Measurements from ENCODE around the gene PDZD2. TPM values are rescaled to one million over a fixed set of nuclear protein-coding genes. Genes with fewer than 3 reads are reported as not detected.

PDZD2 gene
- polyA plus RNA-seq, 1 donor from 2014 or later, result 3.1 TPM

DNA sequence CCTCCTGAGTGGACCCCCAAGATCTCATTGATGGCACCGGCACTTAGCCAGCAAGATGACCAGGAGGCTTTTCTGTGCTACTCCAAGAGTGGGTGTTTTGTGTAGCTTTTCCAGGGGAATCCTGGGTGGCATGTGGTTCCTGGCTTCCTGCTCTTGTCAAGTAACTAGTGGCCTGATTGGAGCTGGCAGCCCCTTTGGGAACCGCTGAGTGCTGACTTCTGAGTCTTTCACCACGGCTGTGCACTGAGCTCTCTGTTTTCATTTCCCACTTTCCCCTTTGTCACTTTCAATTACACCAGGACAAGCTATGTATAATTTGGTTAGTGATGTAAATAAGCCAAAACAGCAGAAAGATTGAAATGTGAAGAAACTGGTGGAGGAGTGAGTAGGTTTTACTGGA is 279.8 kb downstream of the PDZD2 start:
- H3K4me2 ChIP-seq (ENCODE audit: low read length), result no peak overlapping the region
- TF ChIP-seq TAF1 (IDR thresholded peaks at IDR 0.05; ENCODE audit: low read depth) (no peak), EP300 (conservative IDR thresholded peaks at IDR 0.05; ENCODE audit: poor library complexity, severe bottlenecking) (no peak), RAD21 (conservative IDR thresholded peaks at IDR 0.05) (no peak), MXI1 (conservative IDR thresholded peaks at IDR 0.05; ENCODE audit: poor library complexity, severe bottlenecking) (no peak), SMC3 (conservative IDR thresholded peaks at IDR 0.05; ENCODE audit: poor library complexity) (no peak), EZH2 (IDR thresholded peaks at IDR 0.05; ENCODE audit: borderline replicate concordance, insufficient read depth, low read length, poor library complexity, severe bottlenecking) (no peak), POLR2AphosphoS5 (IDR thresholded peaks at IDR 0.05) (no peak)
- TF ChIP-seq, protein P1, sequence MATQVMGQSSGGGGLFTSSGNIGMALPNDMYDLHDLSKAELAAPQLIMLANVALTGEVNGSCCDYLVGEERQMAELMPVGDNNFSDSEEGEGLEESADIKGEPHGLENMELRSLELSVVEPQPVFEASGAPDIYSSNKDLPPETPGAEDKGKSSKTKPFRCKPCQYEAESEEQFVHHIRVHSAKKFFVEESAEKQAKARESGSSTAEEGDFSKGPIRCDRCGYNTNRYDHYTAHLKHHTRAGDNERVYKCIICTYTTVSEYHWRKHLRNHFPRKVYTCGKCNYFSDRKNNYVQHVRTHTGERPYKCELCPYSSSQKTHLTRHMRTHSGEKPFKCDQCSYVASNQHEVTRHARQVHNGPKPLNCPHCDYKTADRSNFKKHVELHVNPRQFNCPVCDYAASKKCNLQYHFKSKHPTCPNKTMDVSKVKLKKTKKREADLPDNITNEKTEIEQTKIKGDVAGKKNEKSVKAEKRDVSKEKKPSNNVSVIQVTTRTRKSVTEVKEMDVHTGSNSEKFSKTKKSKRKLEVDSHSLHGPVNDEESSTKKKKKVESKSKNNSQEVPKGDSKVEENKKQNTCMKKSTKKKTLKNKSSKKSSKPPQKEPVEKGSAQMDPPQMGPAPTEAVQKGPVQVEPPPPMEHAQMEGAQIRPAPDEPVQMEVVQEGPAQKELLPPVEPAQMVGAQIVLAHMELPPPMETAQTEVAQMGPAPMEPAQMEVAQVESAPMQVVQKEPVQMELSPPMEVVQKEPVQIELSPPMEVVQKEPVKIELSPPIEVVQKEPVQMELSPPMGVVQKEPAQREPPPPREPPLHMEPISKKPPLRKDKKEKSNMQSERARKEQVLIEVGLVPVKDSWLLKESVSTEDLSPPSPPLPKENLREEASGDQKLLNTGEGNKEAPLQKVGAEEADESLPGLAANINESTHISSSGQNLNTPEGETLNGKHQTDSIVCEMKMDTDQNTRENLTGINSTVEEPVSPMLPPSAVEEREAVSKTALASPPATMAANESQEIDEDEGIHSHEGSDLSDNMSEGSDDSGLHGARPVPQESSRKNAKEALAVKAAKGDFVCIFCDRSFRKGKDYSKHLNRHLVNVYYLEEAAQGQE (IDR thresholded peaks at IDR 0.05; ENCODE audit: borderline replicate concordance), result no peak
- TF ChIP-seq, protein P2, sequence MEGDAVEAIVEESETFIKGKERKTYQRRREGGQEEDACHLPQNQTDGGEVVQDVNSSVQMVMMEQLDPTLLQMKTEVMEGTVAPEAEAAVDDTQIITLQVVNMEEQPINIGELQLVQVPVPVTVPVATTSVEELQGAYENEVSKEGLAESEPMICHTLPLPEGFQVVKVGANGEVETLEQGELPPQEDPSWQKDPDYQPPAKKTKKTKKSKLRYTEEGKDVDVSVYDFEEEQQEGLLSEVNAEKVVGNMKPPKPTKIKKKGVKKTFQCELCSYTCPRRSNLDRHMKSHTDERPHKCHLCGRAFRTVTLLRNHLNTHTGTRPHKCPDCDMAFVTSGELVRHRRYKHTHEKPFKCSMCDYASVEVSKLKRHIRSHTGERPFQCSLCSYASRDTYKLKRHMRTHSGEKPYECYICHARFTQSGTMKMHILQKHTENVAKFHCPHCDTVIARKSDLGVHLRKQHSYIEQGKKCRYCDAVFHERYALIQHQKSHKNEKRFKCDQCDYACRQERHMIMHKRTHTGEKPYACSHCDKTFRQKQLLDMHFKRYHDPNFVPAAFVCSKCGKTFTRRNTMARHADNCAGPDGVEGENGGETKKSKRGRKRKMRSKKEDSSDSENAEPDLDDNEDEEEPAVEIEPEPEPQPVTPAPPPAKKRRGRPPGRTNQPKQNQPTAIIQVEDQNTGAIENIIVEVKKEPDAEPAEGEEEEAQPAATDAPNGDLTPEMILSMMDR (IDR thresholded peaks at IDR 0.05; ENCODE audit: poor library complexity, severe bottlenecking), result no peak
- no peak overlapping the region for H2AFZ ChIP-seq (ENCODE audit: low read depth, low read length)

DNA sequence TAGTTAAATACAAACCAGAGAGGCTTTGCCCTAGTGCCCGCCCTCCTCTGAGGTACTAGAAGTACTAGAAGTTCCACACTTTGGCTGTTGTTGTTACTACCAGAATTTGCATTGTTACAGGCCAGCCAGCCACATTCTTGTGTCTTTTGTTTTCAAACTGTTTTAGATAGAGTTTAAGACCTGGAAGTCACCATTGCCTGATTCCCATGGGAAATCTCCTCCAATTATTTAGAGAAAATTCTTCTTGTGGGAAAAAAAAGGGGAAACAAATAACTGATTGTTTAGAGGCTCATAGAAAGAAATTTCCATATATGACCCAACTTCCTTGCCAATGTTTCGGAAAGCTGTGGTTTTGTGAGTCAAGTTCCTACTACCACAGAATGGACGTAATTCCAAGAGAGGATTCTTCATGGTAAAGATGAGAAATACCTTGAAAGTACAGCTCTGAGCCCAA is 282.9 kb downstream of the PDZD2 start:
- H3K9ac ChIP-seq (ENCODE audit: low read length), result no peak overlapping the region
- no peaks in the 10 kb centered on the region for H4K20me1 ChIP-seq (ENCODE audit: insufficient read depth)
- no peaks in the 10 kb centered on the region for H3K79me2 ChIP-seq (replicated peaks; ENCODE audit: insufficient read depth, low read length)
- TF ChIP-seq SMC3 (conservative IDR thresholded peaks at IDR 0.05; ENCODE audit: poor library complexity) (no peak), POLR2AphosphoS5 (IDR thresholded peaks at IDR 0.05) (no peak), EZH2 (IDR thresholded peaks at IDR 0.05; ENCODE audit: borderline replicate concordance, insufficient read depth, low read length, poor library complexity, severe bottlenecking) (no peak), EP300 (conservative IDR thresholded peaks at IDR 0.05; ENCODE audit: poor library complexity, severe bottlenecking) (no peak), RAD21 (conservative IDR thresholded peaks at IDR 0.05) (no peak), MXI1 (conservative IDR thresholded peaks at IDR 0.05; ENCODE audit: poor library complexity, severe bottlenecking) (no peak), TAF1 (IDR thresholded peaks at IDR 0.05; ENCODE audit: low read depth) (no peak)
- TF ChIP-seq, protein P2 (IDR thresholded peaks at IDR 0.05; ENCODE audit: poor library complexity, severe bottlenecking), result no peak
- TF ChIP-seq, protein P1 (IDR thresholded peaks at IDR 0.05; ENCODE audit: borderline replicate concordance), result no peak
- no peak overlapping the region for H3K27ac ChIP-seq (ENCODE audit: low read length)
- H3K4me3 ChIP-seq (ENCODE audit: low read length), result no peak overlapping the region
- H3K4me2 ChIP-seq (ENCODE audit: low read length), result no peak overlapping the region
- no peaks in the 10 kb centered on the region for H3K9me3 ChIP-seq (ENCODE audit: low read length)
- H2AFZ ChIP-seq (ENCODE audit: low read depth, low read length), result no peak overlapping the region
- no peaks in the 10 kb centered on the region for H3K9me2 ChIP-seq (ENCODE audit: insufficient read depth, low read length)
- H3K36me3 ChIP-seq (ENCODE audit: insufficient read depth, low read length), result no peaks in the 10 kb centered on the region
- H3F3A ChIP-seq (ENCODE audit: insufficient read depth, low read length, poor library complexity, severe bottlenecking), result no peaks in the 10 kb centered on the region
- H3K27me3 ChIP-seq (ENCODE audit: insufficient read depth, low read depth, low read length), result no peaks in the 10 kb centered on the region

More for the DNA sequence above, 279.8 kb downstream of the PDZD2 start:
- Histone ChIP-seq H3K36me3 (ENCODE audit: insufficient read depth, low read length) (no peaks in the 10 kb centered on the region), H3K27ac (ENCODE audit: low read length) (no peak overlapping the region), H4K20me1 (ENCODE audit: insufficient read depth) (no peaks in the 10 kb centered on the region), H3K79me2 (replicated peaks; ENCODE audit: insufficient read depth, low read length) (no peaks in the 10 kb centered on the region), H3K27me3 (ENCODE audit: insufficient read depth, low read depth, low read length) (no peaks in the 10 kb centered on the region), H3K4me3 (ENCODE audit: low read length) (no peak overlapping the region), H3K9ac (ENCODE audit: low read length) (no peak overlapping the region), H3K9me2 (ENCODE audit: insufficient read depth, low read length) (no peaks in the 10 kb centered on the region), H3F3A (ENCODE audit: insufficient read depth, low read length, poor library complexity, severe bottlenecking) (no peaks in the 10 kb centered on the region), H3K9me3 (ENCODE audit: low read length) (no peaks in the 10 kb centered on the region)
